Measurements from ENCODE around the gene UBIAD1.
"Not testable (repeated sequence)": the region's sequence is repeated elsewhere in the genome, so short reads cannot be mapped to it uniquely, and the experiment has no call there.

The UBIAD1 gene

GRCh38 chr1:11272832-11273594, at the start of gene UBIAD1:
UBIAD1 (plus strand) TSS chr1:11273198; CDS start chr1:11273532, 334 bp downstream.
- peak; percentile 68 for DNase-seq (ENCODE audit: low spot score)

- no peak for DNase-seq (ENCODE audit: low spot score)
Measured at GRCh38 chr1:11227106-11228077, 45.6 kb upstream of the UBIAD1 start.

GRCh38 chr1:11229203-11229602, 43.8 kb upstream of the UBIAD1 start:
- no peak for DNase-seq (ENCODE audit: low spot score)

- DNase-seq (ENCODE audit: low spot score), result no peak
Measured at GRCh38 chr1:11233208-11233607, 39.8 kb upstream of the UBIAD1 start.

- DNase-seq (ENCODE audit: low spot score), result no peak
Measured at GRCh38 chr1:11237356-11237755, 35.6 kb upstream of the UBIAD1 start.

GRCh38 chr1:11238311-11238710, 34.7 kb upstream of the UBIAD1 start:
- DNase-seq (ENCODE audit: low spot score), result no peak

- no peak for DNase-seq (ENCODE audit: low spot score)
Measured at GRCh38 chr1:11245248-11245647, 27.8 kb upstream of the UBIAD1 start.

- no peak for DNase-seq (ENCODE audit: low spot score)
Measured at GRCh38 chr1:11245904-11246719, 26.9 kb upstream of the UBIAD1 start.

- no peak for DNase-seq (ENCODE audit: low spot score)
Measured at GRCh38 chr1:11248169-11248568, 24.8 kb upstream of the UBIAD1 start.

GRCh38 chr1:11252538-11252937, 20.5 kb upstream of the UBIAD1 start:
- no peak for DNase-seq (ENCODE audit: low spot score)

GRCh38 chr1:11253226-11253625, 19.8 kb upstream of the UBIAD1 start:
- no peak for DNase-seq (ENCODE audit: low spot score)

- no peak for DNase-seq (ENCODE audit: low spot score)
Measured at GRCh38 chr1:11256299-11256698, 16.7 kb upstream of the UBIAD1 start.

- DNase-seq (ENCODE audit: low spot score), result peak; percentile 96
Measured at GRCh38 chr1:11262171-11263049, 10.6 kb upstream of the UBIAD1 start, which contains the start of gene MTOR. MTOR (minus strand) TSS chr1:11262551; CDS start chr1:11259409, 3,142 bp downstream.

GRCh38 chr1:11266268-11267074, 6.5 kb upstream of the UBIAD1 start:
- DNase-seq (ENCODE audit: low spot score), result no peak

- DNase-seq (ENCODE audit: low spot score), result not testable (repeated sequence)
Measured at GRCh38 chr1:11267350-11268337, 5.4 kb upstream of the UBIAD1 start.

GRCh38 chr1:11272544-11272831, 510 bp upstream of the UBIAD1 start:
- DNase-seq (ENCODE audit: low spot score), result no peak

GRCh38 chr1:11273595-11274234, 717 bp downstream of the UBIAD1 start:
- DNase-seq (ENCODE audit: low spot score), result no peak

GRCh38 chr1:11279152-11279551, 6.2 kb downstream of the UBIAD1 start:
- no peak for DNase-seq (ENCODE audit: low spot score)

GRCh38 chr1:11279630-11280029, 6.6 kb downstream of the UBIAD1 start:
- no peak for DNase-seq (ENCODE audit: low spot score)
